ENCODE data around the gene TYW1.
"Not testable (repeated sequence)": the region's sequence is repeated elsewhere in the genome, so short reads cannot be mapped to it uniquely, and the experiment has no call there.

Gene TYW1

GRCh38 chr7:67046819-67047218 lies 50.2 kb downstream of the TYW1 start:
- DNase-seq = not testable (repeated sequence)

GRCh38 chr7:67049908-67050307 lies 53.3 kb downstream of the TYW1 start:
- not testable (repeated sequence) for DNase-seq

GRCh38 chr7:67052161-67052560 lies 55.5 kb downstream of the TYW1 start:
- not testable (repeated sequence) for DNase-seq

GRCh38 chr7:67056683-67057082 lies 60.0 kb downstream of the TYW1 start:
- no peak for DNase-seq

- not testable (repeated sequence) for DNase-seq
These were observed 64.7 kb downstream of the TYW1 start for GRCh38 chr7:67061321-67061720.

GRCh38 chr7:67062802-67063201 lies 66.2 kb downstream of the TYW1 start:
- not testable (repeated sequence) for DNase-seq

GRCh38 chr7:67066950-67067622 lies 70.5 kb downstream of the TYW1 start:
- DNase-seq = not testable (repeated sequence)

GRCh38 chr7:67076120-67076519 lies 79.5 kb downstream of the TYW1 start:
- not testable (repeated sequence) for DNase-seq

GRCh38 chr7:67082880-67083279 lies 86.2 kb downstream of the TYW1 start:
- DNase-seq = not testable (repeated sequence)

GRCh38 chr7:67089261-67089660 lies 92.6 kb downstream of the TYW1 start:
- not testable (repeated sequence) for DNase-seq

GRCh38 chr7:67091053-67091452 lies 94.4 kb downstream of the TYW1 start:
- DNase-seq = not testable (repeated sequence)

GRCh38 chr7:67098031-67098430 lies 101.4 kb downstream of the TYW1 start:
- not testable (repeated sequence) for DNase-seq

- not testable (repeated sequence) for DNase-seq
These were observed 102.8 kb downstream of the TYW1 start for GRCh38 chr7:67099406-67099805.

GRCh38 chr7:67100038-67100437 lies 103.4 kb downstream of the TYW1 start:
- DNase-seq = not testable (repeated sequence)

- no peak for DNase-seq
These were observed 104.3 kb downstream of the TYW1 start for GRCh38 chr7:67100956-67101361.

- DNase-seq = not testable (repeated sequence)
These were observed 108.3 kb downstream of the TYW1 start for GRCh38 chr7:67104937-67105336.

- peak; percentile 2 to 34 (median 17) for DNase-seq
These were observed 108.7 kb downstream of the TYW1 start for GRCh38 chr7:67105377-67105776.

- peak; percentile 28 to 81 (median 51) for DNase-seq
These were observed 109.6 kb downstream of the TYW1 start for GRCh38 chr7:67106255-67106654.

- DNase-seq = not testable (repeated sequence)
These were observed 114.7 kb downstream of the TYW1 start for GRCh38 chr7:67111342-67111741.

- not testable (repeated sequence) for DNase-seq
These were observed 118.0 kb downstream of the TYW1 start for GRCh38 chr7:67114483-67115246.

GRCh38 chr7:67120491-67120890 lies 123.9 kb downstream of the TYW1 start:
- not testable (repeated sequence) for DNase-seq

GRCh38 chr7:67128257-67128656 lies 131.6 kb downstream of the TYW1 start:
- peak in 2 of 4 experiments; percentile 9 to 26 for DNase-seq

- DNase-seq = not testable (repeated sequence)
These were observed 134.1 kb downstream of the TYW1 start for GRCh38 chr7:67130766-67131165.

GRCh38 chr7:67134912-67135311 lies 138.3 kb downstream of the TYW1 start:
- DNase-seq = not testable (repeated sequence)

Measured in suppressor macrophage (primary cell).